HG03135 (cell line): Measurements from ENCODE around the gene GABRR3.

Source experiments
- ATAC-seq: cut with Tn5 transposase; IDR thresholded peaks from one replicate; pipeline ENCODE4 v1.9.1; 2021; ENCODE audit warnings: mild to moderate bottlenecking, moderate library complexity; ENCODE audit not compliant: unreplicated experiment

GABRR3 gene

GRCh38 chr3:97992547-97993173 lies 42.5 kb downstream of the GABRR3 start:
- ATAC-seq, result no peak

DNA sequence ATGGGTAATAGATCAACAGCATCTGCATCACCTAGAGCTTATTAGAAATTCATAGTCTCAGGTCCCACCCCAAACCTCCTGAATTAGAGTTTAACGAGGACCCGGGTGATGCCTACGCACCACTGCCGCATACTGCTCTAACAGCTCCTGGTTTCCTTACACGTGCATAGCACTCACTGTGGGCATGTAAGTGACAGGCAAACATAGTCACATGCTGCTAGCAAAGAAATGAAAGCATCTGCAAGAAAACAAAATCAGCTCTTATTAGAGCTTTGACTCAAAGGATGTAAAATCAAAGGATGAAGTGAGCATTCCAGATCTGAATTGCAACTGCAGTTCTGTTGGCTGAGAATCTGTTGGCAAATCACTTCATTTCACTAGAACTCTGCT lies 43.8 kb downstream of the GABRR3 start:
- ATAC-seq, result no peak

- ATAC-seq, result no peak
Observed at GRCh38 chr3:97990624-97991292, 44.4 kb downstream of the GABRR3 start.

- ATAC-seq, result no peak
Observed at GRCh38 chr3:97988784-97989568, 46.1 kb downstream of the GABRR3 start.

GRCh38 chr3:97987306-97987705 lies 47.8 kb downstream of the GABRR3 start:
- ATAC-seq, result no peak

- ATAC-seq, result no peak
Observed at GRCh38 chr3:97983933-97984491, 51.1 kb downstream of the GABRR3 start.

DNA sequence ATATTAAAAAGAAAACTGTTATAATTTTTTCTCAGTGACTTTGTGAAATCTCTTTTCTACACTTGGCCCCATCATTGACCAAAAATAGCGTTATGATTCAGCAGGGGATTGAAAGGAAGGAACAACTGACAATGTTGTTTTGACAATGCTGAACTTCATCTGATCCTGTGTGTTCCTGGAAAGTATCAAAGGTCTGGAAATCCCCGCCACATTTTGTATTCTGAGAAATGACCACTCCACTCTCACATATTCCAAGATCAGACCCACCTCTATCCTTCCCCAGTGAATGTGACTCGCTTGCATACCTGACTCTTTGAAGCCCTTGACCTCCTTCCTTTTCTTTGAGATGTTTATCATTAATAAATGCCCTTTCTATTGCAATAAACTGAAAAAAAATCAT lies 53.2 kb downstream of the GABRR3 start:
- ATAC-seq, result no peak

DNA sequence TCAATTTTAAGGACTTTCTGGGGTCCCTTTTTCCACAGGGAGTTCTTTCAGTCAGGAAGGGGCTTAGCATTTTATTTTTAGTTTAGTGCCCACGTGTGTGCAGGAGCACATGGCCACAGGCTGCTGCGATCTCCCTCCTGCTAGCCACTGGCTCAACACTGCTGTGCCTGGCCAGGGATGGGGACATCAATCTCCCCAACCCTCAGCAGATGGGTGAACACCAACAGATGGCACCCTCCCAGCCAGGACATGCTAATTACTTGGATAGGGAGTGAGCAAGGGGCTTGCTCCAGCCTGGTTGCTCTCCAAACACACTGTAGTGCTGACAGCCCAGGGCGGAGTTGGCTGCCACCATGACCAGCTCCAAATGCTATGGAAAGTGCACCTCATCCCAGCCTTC lies 55.5 kb downstream of the GABRR3 start:
- no peak for ATAC-seq

DNA sequence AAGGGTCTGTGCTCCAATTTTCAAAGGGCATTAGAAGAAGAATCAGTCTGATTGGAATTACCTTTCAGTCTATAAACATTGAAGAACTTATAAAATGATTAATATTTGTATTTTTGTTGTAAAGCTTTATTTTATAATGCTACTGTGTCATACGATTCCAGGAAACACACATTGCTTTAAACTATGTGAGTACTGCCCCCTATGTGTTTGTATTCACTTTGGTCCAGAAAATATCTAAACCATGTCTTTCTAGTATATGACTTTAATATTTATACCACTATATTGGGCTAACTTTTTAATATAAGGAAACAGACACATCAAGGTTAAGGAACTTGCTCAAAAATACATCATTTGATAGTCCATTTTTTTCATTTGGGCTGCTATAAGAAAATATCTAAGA lies 59.6 kb downstream of the GABRR3 start:
- ATAC-seq, result no peak

GRCh38 chr3:97974996-97975395 lies 60.1 kb downstream of the GABRR3 start:
- no peak for ATAC-seq

DNA sequence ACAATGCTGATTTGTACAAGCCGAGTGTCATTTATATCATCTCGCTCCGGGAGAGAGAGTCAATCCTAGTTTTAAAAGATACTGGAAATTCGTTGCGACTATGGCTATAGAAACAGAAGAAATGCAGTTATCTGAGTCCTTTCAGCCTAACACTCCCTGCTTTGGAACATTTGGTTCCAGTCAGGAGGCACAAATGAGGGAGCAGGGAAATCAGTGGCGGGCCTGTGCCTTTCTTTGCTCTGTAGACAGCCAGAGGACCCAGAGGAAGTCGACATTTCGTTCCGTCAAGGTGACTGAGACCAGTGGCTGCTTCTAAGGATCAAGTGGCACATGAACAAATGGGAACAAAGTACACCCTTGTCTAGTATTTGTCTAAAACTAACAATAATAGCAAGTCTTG lies 62.1 kb downstream of the GABRR3 start:
- no peak for ATAC-seq

GRCh38 chr3:97971679-97972567 lies 63.2 kb downstream of the GABRR3 start, which contains the start of gene RIOX2:
TSS of gene RIOX2 (minus strand) at chr3:97972431. CDS start at chr3:97967593, 4,838 bp downstream.
- ATAC-seq, result peak; percentile 92

GRCh38 chr3:97970956-97971620 lies 64.0 kb downstream of the GABRR3 start:
- ATAC-seq, result no peak

- ATAC-seq, result no peak
Observed at GRCh38 chr3:97970156-97970555, 65.0 kb downstream of the GABRR3 start.

DNA sequence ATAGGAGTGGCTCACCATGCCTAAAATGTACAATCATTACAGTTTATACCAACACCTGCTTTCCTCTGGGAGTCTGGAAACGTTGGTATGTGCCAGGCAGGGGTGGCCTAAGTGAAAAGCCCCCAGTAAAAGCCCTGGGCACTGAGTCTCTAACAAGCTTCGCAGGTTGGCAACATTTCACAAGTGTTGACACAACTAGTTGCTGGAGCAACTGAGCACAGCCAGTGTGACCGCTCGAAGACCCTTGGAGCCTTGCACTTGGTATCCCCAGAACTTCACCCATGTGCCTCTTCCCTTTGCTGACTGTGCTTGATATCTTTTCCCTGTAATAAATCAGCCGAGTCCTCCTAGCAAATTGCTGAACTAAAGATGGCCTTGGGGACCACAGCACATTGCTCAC lies 65.6 kb downstream of the GABRR3 start:
- no peak for ATAC-seq

- no peak for ATAC-seq
Observed at GRCh38 chr3:97968376-97968775, 66.7 kb downstream of the GABRR3 start.

DNA sequence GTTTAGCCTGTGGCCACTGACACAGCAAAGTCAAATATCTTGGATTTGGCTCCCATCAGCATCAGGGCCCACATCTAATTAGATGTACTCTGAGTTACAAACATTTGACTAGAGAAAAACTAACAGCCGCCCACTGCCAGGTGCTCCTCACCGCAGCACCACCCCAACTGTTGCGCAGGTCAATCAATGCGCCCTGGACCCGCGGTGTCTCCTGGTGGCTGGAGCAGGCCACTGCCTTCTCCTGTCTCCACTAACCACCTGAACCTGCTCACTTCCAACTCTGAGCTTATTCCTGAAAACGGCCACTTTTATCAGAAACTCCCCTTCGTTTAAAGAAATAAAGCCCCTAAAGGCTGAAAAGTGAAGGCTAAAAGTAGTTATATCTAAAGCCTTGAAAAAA lies 67.1 kb downstream of the GABRR3 start:
- no peak for ATAC-seq

DNA sequence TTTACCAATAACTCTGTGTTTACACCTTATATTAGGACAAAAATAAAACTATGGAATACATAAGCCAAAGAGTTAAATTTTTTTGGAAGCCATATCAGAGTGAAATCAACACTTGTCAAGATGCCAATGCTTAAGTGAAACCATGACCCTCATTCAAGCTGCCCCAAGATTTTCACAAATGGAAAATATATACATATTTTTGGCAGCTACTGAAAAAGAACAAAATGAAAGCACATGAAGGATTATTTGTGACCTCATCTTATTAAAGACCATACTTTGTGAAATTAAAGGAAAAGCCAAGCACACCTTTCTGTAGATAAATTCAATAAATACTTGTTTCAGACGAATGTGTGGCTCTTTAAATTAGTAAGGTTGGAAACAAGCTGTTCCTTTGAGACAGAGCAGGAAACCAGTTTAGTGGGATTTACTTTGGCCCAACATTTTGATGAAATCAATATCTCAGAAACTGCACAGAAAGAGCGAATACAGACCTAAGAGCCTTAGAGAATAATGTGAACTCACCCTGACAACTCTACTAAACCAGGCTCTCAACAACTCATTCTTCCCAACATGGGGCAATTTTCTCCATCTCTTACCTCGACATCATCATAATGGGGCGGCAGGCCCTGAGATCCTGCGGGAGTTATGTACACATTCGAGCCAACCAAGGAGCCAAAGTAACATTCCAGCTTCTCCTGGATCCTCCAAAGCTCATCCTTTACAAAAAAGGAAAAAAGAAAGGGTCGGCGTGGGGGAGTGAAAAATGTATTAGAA lies 73.9 kb downstream of the GABRR3 start:
- no peak for ATAC-seq

- no peak for ATAC-seq
Observed at GRCh38 chr3:97960551-97960950, 74.6 kb downstream of the GABRR3 start.
